Measurements from ENCODE around the gene S100A12. TPM values are rescaled to one million over a fixed set of nuclear protein-coding genes. Genes with fewer than 3 reads are reported as not detected.

The S100A12 gene
- total RNA-seq, 2 experiments from 2014 or later = not detected

DNA sequence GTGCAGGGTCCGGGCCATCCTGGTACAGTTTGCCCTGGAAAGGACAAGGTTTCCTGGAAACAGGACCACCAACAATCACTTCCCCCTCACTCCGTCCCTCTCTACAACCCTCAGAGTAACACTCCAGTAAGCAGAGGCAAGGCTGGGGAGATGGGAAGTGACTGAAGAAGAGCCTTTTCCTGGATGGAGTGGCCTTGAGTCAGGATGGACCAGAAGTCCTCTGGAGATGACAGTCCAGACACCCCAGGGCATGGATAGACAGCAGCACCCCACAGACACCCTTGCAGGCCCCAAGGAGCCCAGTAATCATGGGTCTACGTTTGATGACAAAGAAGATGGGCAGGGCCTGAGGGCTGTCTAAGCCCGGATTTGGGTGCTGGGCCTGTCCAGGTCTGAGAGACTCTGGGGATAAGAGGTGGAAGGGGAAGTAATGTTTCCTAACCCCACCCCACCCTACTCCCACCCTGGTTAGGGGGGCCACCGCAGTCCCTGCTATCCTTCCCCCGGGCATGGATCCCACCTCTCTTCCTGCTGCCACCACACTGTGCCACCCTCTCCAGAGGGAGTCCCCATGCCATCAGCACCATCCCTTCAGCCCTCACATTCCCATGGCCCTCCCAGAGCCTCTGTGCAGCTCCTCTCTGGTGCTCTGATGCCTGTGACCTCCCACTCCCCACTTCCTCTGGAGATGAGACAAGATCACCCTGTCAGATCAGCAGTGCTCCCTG lies 22.7 kb upstream of the S100A12 start:
- CTCF ChIA-PET = no interaction called here

DNA sequence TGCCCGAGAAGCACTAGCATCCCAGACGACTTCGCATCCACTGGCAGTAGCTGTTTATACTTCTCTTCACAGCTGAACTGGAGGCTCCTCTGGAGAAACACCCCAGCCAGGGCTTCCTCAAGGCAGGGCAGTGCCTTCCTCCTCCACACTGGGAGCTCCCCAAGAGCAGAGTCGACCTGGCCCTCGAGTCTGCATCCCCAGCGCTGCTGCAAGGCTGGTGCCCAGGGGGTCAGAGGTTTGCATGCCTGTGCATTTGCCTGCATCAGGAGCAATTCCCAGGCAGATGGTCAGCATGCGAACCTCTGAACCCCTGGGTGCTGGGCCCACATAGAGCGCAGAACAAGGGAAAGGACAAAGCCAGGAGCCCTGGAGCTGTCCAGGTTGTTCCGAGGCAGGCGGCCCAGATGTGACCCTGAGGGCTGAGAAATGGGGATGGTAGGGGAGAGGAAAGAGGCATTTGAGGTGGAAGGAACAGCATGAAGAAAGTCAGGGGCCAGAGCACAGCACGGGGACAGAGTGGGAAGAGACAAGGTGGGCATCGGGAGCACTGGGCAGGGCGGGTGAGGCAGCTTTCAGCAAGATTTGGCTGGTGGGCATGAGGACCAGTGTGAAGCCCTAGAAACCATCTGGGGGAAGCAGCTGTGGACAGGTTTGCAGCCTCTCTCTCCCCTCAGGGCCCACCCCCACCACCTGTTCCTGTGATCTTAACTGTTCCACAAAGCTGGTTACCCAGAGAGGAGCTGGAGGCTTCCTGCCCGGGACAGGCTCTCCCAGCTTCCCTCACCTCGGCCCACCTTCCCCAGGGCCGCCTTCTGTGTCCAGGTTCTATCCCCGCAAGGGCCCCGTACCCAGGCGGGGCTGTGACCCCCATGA lies 21.9 kb upstream of the S100A12 start:
- ChIA-PET POLR2A (no interaction called here), CTCF (no interaction called here)

More for the DNA sequence above, 22.7 kb upstream of the S100A12 start:
- POLR2A ChIA-PET = no interaction called here

DNA sequence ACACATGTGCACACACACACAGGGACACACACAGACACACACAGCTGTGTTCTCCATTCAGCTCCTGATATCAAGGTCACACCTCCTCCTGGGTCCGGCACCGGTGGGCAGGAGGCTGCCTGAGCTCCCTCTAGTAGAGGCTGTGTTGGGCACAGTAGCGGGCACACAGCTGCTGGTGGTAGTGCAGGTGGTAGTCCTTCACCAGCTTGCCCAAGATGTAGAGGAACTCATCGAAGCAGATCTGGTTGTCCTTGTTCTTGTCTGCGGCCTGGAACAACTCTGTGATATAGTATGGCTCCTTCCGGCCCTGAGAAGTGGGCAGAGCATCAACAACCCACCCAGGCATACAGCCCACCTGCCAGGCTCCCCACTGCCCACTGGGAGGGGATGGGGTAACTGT lies 21.0 kb upstream of the S100A12 start:
- CTCF ChIA-PET = no interaction called here
- POLR2A ChIA-PET = no interaction called here

DNA sequence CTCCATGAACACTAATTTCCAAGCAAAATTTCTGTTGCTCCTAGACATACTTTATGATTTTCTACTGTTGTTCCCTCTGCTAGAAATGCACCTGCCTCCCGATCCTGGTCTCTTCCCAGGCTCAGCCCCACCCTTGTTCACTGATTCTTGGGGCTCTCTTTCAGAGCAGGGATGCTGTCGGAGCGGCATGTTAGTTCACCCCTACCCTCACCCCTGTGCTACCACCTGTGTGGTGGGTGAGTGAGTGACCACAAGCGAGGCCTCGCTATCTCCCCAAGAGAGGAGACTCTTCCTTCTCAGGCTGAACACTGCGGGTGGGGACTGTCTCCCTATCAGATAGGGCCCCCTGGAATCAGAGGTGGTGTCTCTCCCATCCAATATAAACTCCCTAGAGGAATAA lies 20.4 kb upstream of the S100A12 start:
- CTCF ChIA-PET = no interaction called here
- POLR2A ChIA-PET = no interaction called here

DNA sequence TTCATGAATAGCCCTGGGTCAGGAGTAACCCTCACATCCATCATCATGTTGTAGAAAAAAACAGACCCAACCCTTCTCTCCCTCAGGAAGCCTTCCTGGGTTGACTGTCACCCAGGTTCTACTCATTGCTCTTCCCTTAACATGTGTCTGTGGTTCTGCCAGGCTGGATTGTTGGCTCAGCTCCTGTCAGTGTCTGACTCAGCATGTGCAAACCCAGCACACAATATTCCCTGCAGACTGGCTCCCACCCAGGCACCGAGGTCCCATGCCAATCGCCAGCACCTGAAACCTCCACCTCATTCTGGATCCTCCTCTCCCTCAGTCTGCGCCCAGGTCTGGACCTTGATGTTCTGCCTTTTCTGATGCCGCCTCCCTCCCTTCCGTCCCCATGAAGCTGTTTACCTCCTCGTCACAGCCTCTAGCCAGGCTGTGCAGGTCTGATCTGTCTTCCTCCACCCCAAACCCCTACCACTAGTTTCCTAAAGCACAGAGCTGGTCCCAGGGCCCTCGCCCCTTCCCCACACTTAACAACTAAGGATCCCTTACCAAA lies 19.8 kb upstream of the S100A12 start:
- ChIA-PET POLR2A (no interaction called here), CTCF (no interaction called here)

DNA sequence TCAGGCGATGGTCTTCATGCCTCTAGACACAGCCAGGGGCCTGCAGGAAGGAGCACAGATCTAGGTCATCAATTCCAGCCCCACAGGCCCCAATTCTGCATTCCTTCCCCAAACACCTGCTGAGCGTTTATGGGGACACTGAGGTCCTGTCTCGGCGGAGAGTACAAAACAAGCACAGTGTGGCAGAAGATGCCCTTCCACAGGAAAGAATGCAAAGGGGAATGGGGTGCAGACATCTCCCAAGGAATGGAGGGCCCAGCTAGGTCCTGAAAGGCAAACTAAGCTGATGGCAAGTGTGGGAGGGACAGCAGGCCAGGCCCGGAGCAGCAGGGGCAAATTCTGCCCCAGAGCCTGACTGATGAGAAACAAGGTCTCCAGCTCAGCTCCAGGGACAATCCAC lies 19.0 kb upstream of the S100A12 start:
- POLR2A ChIA-PET = no interaction called here
- CTCF ChIA-PET = no interaction called here

DNA sequence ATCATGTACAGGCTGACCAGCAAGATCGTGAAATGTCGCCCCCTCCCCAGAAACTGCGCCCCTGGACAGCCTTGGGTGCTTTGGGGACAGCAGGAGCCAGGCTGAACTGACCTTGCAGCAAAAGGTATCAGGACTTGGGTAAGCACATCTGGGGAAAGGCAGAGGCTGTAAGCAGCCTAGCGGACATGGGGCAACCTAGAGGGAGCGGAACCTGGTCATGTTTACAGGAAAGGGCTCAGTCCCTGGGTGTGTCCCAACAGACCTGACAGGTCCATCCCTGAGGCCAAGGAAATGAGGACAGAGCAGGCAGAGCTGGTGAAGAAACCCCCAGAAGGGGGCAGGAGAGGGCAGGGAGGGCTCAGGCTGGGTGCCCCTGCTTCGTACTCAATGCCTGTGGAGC lies 18.5 kb upstream of the S100A12 start:
- ChIA-PET CTCF (no interaction called here), POLR2A (no interaction called here)

DNA sequence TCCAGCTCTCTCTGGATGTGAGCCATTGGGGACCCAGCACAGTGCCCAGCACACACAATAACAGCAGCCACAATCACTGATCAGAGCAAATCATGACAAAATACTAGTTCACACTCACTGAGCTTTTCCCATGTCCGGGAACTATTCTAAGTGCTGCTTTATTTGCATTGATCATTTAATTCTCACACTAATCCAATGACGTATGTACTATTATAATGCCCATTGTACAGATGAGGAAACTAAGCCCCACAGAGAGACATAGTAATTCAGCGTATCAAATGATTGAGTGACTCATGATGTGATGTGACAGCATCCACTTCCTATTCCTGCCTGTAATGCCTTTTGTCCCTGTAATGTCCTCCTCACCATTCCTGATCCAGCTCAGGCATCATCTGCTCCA lies 17.4 kb upstream of the S100A12 start:
- ChIA-PET CTCF (no interaction called here), POLR2A (no interaction called here)

DNA sequence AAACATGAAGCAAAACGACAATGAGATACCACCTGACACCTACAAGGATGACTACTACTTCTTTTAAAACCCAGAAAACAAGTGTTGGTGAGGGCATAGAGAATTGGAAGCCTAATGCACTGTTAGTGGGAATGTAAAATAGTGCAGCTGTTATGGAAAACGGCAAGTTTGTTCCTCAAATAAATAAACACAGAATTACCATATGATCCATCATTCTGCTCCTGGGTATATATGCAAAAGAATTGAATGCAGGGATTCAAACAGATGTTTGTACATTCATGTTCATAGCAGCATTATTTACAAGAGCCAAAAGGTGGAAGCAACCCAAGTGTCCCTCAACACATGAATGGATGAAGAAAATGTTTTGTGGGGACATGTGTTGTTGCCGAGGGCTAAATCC lies 16.8 kb upstream of the S100A12 start:
- ChIA-PET POLR2A (no interaction called here), CTCF (no interaction called here)

DNA sequence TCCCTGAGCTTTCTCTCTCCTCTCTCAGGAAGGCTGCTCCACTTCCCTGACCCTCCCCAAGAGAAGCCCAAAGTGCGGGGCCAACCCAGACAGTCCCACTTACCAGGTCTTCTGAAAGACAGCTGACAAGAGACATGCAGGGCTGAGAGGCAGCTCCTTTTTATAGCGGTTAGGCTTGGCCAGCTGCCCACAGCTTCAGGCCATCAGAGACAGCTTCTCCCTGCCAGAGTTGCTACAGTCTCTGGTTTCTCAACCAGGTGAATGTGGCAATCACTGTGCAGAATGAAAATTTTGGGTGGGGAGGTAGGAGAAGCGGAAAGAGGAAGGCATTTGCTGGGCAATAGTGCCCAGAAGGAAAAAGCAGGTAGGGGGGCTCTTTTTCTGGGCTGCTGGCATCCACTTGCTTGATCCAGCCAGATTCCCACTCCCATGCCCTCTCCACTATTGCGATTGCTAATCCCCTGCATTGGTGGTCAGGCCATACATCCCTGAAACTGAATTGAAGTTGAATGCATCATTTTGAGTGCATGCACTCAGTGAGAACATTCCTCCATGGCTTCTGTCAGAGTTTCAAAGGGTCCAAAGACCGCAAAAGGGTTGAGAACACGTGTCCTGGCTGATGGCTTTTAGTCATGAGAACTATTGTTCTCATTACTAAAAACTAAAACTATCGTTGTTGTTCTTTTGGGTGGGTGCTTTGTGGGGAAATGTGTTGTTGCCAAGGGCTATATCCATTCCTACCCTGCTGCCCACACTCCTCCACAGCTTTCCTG lies 15.7 kb upstream of the S100A12 start, which contains the start of gene S100A8:
Gene S100A8, minus strand, starts transcription at position 136 of the 773 bp plus-strand sequence. CDS start 538 bp downstream, outside the sequence.
- ChIA-PET POLR2A (no interaction called here), CTCF (no interaction called here)

DNA sequence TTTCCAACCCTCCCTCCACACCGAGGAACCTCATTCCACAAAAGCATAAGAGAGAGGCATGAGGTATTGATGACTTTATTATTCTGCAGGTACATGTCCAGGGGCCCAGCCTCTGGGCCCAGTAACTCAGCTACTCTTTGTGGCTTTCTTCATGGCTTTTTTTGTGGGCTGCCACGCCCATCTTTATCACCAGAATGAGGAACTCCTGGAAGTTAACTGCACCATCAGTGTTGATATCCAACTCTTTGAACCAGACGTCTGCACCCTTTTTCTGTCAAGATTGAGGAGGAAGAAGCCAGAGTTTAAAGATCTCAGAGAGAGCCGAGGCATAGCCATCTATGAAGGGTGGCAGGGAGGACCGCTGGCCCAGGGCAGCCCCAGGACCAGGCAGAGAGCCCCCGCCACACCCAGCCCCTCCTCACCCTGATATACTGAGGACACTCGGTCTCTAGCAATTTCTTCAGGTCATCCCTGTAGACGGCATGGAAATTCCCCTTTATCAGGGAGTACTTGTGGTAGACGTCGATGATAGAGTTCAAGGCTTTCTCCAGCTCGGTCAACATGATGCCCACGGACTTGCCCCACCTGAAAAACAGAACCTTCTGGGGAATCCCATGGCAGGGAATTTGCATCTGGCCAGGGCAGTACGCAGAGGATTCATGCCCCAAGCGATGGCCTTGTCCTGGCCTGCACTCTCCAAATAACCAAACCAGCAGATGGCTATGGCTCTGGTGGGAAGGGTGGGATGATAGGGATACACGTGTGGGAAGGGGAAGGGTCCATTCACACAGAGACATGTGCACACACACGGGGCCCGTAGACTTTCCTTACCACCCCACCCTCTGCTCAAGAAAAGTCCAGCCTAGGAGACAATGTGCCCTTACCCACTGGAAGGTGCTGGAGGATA lies 14.8 kb upstream of the S100A12 start:
- CTCF ChIA-PET = no interaction called here
- POLR2A ChIA-PET = no interaction called here

DNA sequence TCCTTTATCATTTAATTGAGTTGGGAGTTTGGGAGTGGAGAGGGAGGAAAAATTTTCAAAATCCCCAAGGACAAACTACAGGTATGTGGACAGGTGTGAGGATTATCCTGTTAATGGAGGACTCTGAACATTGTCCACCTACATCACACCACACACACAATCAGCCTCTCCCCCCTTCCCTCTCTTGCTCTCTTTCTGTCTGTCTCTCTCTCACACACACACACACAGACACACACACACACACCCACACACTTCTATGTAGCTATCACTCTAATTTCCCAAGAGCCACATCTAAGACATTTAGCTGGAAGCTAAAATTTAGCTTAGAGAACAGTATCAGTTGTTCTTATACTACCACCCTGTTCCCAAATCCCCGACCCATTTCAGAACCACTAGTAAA lies 14.0 kb upstream of the S100A12 start:
- ChIA-PET POLR2A (no interaction called here), CTCF (no interaction called here)

DNA sequence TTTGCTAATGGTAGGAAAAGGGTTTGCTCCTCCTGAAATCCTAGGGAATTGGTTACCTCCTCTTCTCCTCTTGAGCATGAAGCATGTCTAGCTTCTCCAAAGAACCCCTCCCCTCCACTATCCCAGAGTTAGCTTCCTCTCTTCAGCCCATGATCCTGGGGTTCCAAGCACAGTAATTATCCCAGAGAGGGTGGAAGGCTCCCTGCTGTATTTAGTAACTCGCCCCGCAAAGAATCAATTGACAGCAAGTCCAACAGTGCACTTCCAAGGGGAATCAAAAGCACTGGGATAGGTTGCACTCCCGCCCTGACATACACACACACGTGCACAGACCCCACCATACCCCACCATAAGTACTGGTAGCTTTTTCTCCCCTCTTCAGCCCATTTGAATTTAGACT lies 12.4 kb upstream of the S100A12 start:
- CTCF ChIA-PET = no interaction called here
- POLR2A ChIA-PET = no interaction called here

DNA sequence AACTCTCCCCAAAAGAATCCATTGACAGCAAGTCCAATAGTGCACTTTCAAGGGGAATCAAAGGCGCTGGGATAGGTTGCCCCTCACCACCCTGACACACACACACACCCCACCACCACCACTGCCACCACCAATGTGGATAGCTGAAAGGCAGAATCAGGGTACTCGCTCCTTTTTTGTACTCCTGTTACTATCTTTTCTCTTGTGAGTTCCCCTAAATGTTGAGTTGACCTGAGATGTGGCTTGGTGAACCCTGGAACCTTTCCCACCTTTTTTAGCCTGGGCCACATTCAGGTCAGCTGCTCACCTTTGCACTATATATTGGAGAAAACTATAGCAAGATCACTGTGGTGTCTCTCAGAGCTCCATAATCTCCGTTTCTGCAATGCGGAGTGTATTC lies 11.6 kb upstream of the S100A12 start:
- ChIA-PET POLR2A (no interaction called here), CTCF (no interaction called here)

DNA sequence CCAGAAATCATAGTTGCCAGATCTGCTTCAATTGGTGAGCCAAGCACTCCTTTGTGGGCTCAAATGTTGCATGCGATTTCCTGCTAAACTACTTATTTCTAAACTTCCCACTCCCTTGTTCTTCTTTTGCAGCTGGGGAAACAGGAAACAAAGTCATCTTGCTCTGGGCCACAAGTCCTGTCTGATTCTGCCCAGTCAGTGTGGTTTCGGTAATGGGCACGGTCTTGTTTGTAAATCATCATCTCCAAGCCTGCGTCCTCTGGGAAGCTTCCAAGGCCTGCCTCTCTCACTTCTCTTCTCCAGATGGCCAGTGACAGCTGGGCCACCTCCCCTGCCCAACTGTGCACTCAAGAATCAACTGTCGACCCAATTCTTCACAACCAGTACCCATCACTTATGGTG lies 11.1 kb upstream of the S100A12 start:
- CTCF ChIA-PET = no interaction called here
- POLR2A ChIA-PET = no interaction called here

DNA sequence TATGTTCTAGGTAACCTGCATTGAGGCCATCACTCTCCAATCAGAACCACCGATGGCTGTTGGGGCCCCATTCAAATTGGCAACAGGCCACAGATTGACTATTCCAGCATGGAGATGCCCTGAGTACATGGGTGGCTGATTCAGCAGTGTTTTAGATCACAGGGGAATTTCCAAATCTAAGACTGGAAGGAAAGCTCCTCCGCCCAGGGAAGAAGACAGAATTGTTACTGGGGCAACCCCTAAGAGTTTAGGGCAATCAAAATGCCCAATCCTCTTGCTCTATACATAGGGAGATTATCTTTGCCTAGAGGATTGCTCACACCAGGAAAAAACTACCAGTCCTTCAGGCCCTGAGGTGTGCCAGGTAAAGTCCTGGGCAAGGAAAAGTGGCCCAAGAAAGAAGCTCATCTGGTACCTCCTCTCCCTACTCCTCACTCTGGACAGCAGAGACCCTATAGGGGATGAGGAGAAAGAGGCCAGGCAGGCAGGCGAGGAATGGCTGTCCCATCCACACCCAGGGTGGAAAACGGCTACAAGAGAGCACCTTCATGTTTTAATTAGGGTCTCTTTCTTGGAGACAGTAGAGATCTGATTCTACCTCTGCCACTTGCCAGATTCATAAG lies 9.6 kb upstream of the S100A12 start:
- ChIA-PET CTCF (no interaction called here), POLR2A (no interaction called here)

DNA sequence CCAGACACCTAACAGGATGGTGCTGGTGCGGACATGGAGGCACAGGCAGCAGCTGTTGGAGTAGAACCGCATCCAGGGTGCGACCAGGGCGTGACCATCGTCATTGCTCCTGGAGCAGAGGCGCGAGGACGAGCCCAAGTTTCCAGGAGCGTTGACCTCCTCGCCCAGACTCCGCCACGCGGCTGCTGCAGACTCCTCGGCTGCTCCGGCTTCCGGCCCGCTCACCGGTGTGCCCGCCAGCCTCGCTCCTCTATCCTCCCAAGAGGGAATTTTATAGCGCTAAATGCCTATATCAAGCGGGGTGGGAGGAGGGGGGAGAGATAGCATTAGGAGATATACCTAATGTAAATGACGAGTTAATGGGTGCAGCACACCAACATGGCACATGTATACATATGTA lies 5.3 kb upstream of the S100A12 start:
- POLR2A ChIA-PET = no interaction called here

DNA sequence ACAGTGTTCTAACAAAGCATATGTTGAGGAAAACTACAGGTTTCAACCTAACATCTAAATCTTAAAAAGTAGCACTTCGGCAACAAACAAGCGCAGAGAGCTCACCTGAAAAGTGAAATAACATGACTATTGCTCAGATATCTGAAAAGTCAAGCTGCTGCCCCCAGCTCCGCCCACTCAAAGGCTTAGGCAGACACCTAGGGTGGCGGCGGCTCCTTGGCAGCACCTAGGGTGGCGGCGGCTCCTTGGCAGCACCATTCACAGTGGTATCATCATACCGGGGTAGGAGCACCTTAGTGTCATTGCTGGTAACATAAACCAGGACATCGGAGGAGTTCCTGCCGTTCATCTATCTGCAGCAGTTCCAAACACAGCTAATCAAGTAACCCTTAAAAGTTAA lies 4.2 kb upstream of the S100A12 start:
- ChIA-PET CTCF (no interaction called here), POLR2A (no interaction called here)

More for the DNA sequence above, 5.3 kb upstream of the S100A12 start:
- CTCF ChIA-PET = no interaction called here

DNA sequence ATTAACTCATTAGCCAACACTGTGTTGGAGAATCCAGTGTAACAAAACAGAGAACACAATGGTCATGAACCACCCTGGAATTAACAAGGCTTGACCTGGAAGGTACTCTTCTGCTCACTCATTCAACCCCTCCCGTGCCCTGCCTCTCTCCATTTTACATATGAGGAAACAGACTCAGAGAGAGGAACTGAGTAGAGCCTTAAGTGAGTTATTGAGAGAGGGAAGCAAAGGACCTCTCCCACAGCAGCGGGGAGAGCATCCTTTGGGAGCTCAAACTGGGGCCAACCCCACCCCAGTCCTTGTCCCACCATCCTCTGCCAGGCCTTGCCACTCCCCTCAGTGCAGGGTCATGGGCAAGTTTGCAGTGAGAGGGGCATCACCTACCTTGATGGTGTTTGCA lies 1.4 kb downstream of the S100A12 start:
- POLR2A ChIA-PET = no interaction called here
- CTCF ChIA-PET = no interaction called here
